Mammary epithelial cell (primary cell): ENCODE results near the gene ZNF503.

Experiments
- CTCF ChIP-seq, 2 donors: IDR thresholded peaks in 1 of 2; conservative IDR thresholded peaks in 1 of 2; 2 replicates each; pipeline ENCODE4 v1.5.1; 2011 to 2012; ENCODE audit warnings: inconsistent platforms in 2 of 2, low read length in 2 of 2, mild to moderate bottlenecking in 2 of 2, control low read depth in 1 of 2, low read depth in 1 of 2; ENCODE audit not compliant: insufficient read depth in 1 of 2; ENCODE audit errors: extremely low read depth in 1 of 2
- EZH2 ChIP-seq: IDR thresholded peaks from 2 replicates; pipeline ENCODE4 v1.6.1; 2012; ENCODE audit warnings: low read length, inconsistent platforms, borderline replicate concordance

GRCh38 chr10:75424571-75424970, 23.0 kb upstream of the ZNF503 start:
- TF ChIP-seq CTCF (conservative IDR thresholded peaks at IDR 0.05 in 1 of 2, IDR thresholded peaks at IDR 0.05 in 1 of 2; ENCODE audit: extremely low read depth in 1 of 2, insufficient read depth in 1 of 2, low read depth in 1 of 2, low read length in 2 of 2), result no peak
- no peak for TF ChIP-seq EZH2
